Activated CD8-positive, alpha-beta memory T cell treated with anti-CD3 and anti-CD28 coated beads for 1 hour (primary cell): Measurements from ENCODE around the gene TEAD1.
"Not testable (repeated sequence)": the region's sequence is repeated elsewhere in the genome, so short reads cannot be mapped to it uniquely, and the experiment has no call there.

Experiments used
- DNase-seq, 2 donors: peaks; one replicate each; pipeline ENCODE4 v3.0.0-alpha.2; 2020; ENCODE audit warnings: low read depth in 1 of 2; ENCODE audit errors: extremely low read depth in 1 of 2

TEAD1 gene

GRCh38 chr11:12758117-12758516, 83.9 kb downstream of the TEAD1 start:
- not testable (repeated sequence) for DNase-seq

GRCh38 chr11:12761029-12761428, 86.8 kb downstream of the TEAD1 start:
- no peak for DNase-seq

GRCh38 chr11:12762278-12762677, 88.1 kb downstream of the TEAD1 start:
- no peak for DNase-seq

- no peak for DNase-seq
These were observed 88.6 kb downstream of the TEAD1 start for GRCh38 chr11:12762696-12763324.

GRCh38 chr11:12764187-12764914, 90.1 kb downstream of the TEAD1 start:
- DNase-seq = no peak

GRCh38 chr11:12765428-12765827, 91.2 kb downstream of the TEAD1 start:
- no peak for DNase-seq

GRCh38 chr11:12767027-12767426, 92.8 kb downstream of the TEAD1 start:
- DNase-seq = no peak

- DNase-seq = no peak
These were observed 93.4 kb downstream of the TEAD1 start for GRCh38 chr11:12767577-12767976.

- no peak for DNase-seq
These were observed 94.8 kb downstream of the TEAD1 start for GRCh38 chr11:12768726-12769673.

- no peak for DNase-seq
These were observed 95.7 kb downstream of the TEAD1 start for GRCh38 chr11:12769834-12770345.

- DNase-seq = no peak
These were observed 96.2 kb downstream of the TEAD1 start for GRCh38 chr11:12770435-12770834.

- no peak for DNase-seq
These were observed 96.9 kb downstream of the TEAD1 start for GRCh38 chr11:12770966-12771597.

- DNase-seq = no peak
These were observed 97.7 kb downstream of the TEAD1 start for GRCh38 chr11:12771875-12772274.

GRCh38 chr11:12772324-12772723, 98.1 kb downstream of the TEAD1 start:
- no peak for DNase-seq

GRCh38 chr11:12773591-12773990, 99.4 kb downstream of the TEAD1 start:
- no peak for DNase-seq

GRCh38 chr11:12775955-12776354, 101.7 kb downstream of the TEAD1 start:
- no peak for DNase-seq

GRCh38 chr11:12777208-12777874, 103.1 kb downstream of the TEAD1 start:
- no peak for DNase-seq

- DNase-seq = no peak
These were observed 104.2 kb downstream of the TEAD1 start for GRCh38 chr11:12778240-12778905.

GRCh38 chr11:12783765-12784164, 109.5 kb downstream of the TEAD1 start:
- no peak for DNase-seq

GRCh38 chr11:12784445-12784844, 110.2 kb downstream of the TEAD1 start:
- no peak for DNase-seq
